IMR-90 (cell line): Measurements from ENCODE around the gene TMEM52B.

ENCODE experiments used
- CEBPB ChIP-seq: IDR thresholded peaks from 2 replicates; pipeline ENCODE4 v1.6.1; 2012; ENCODE audit warnings: low read depth, low read length, improper control_type of control experiment
- CHD1 ChIP-seq: IDR thresholded peaks from 2 replicates; pipeline ENCODE4 v1.6.1; 2012; ENCODE audit warnings: low read depth, low read length, improper control_type of control experiment
- POLR2A ChIP-seq: IDR thresholded peaks from 2 replicates; pipeline ENCODE4 v1.6.1; 2012; ENCODE audit warnings: mild to moderate bottlenecking, low read depth, low read length
- TF ChIP-seq, protein P1 (sequence below): conservative IDR thresholded peaks from 2 replicates; pipeline ENCODE4 v1.5.1; 2012; ENCODE audit warnings: mild to moderate bottlenecking, low read depth, low read length, improper control_type of control experiment
- TF ChIP-seq, protein P2 (sequence below): fragments of 150-350 bp; IDR thresholded peaks from 2 replicates; pipeline ENCODE4 v1.6.1; 2017; ENCODE audit warnings: mild to moderate bottlenecking, antibody characterized with exemption, low read length, low read depth
- TF ChIP-seq, protein P3 (sequence below): fragments of 150-350 bp; IDR thresholded peaks from 2 replicates; pipeline ENCODE4 v1.6.1; 2016; ENCODE audit warnings: low read depth, mild to moderate bottlenecking, low read length, moderate library complexity, borderline replicate concordance

DNA sequence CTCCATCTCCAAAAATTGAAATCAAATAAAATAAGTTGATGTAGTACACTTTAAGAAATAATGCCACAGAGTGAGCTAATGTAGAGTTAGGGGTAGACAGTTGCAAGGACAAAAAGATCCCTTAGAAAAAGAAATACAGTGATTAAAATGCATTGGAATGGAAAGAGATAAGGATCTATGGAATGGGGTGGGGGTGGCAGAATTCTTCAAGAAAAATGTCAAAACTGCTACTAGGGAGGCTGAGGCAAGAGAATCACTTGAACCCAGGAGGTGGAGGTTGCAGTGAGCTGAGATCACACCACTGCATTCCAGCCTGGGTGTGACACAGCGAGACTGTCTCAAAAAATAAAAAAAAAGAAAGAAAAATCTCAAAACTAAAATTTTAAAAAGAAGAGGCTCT is 13.4 kb upstream of the TMEM52B start:
- TF ChIP-seq, protein P1, sequence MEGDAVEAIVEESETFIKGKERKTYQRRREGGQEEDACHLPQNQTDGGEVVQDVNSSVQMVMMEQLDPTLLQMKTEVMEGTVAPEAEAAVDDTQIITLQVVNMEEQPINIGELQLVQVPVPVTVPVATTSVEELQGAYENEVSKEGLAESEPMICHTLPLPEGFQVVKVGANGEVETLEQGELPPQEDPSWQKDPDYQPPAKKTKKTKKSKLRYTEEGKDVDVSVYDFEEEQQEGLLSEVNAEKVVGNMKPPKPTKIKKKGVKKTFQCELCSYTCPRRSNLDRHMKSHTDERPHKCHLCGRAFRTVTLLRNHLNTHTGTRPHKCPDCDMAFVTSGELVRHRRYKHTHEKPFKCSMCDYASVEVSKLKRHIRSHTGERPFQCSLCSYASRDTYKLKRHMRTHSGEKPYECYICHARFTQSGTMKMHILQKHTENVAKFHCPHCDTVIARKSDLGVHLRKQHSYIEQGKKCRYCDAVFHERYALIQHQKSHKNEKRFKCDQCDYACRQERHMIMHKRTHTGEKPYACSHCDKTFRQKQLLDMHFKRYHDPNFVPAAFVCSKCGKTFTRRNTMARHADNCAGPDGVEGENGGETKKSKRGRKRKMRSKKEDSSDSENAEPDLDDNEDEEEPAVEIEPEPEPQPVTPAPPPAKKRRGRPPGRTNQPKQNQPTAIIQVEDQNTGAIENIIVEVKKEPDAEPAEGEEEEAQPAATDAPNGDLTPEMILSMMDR = no peak
- TF ChIP-seq, protein P2, sequence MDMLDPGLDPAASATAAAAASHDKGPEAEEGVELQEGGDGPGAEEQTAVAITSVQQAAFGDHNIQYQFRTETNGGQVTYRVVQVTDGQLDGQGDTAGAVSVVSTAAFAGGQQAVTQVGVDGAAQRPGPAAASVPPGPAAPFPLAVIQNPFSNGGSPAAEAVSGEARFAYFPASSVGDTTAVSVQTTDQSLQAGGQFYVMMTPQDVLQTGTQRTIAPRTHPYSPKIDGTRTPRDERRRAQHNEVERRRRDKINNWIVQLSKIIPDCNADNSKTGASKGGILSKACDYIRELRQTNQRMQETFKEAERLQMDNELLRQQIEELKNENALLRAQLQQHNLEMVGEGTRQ = no peak
- TF ChIP-seq CEBPB = no peak
- no peak for TF ChIP-seq CHD1
- no peak for TF ChIP-seq POLR2A
- TF ChIP-seq, protein P3, sequence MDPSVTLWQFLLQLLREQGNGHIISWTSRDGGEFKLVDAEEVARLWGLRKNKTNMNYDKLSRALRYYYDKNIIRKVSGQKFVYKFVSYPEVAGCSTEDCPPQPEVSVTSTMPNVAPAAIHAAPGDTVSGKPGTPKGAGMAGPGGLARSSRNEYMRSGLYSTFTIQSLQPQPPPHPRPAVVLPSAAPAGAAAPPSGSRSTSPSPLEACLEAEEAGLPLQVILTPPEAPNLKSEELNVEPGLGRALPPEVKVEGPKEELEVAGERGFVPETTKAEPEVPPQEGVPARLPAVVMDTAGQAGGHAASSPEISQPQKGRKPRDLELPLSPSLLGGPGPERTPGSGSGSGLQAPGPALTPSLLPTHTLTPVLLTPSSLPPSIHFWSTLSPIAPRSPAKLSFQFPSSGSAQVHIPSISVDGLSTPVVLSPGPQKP = no peak
